Activated naive CD4-positive, alpha-beta T cell treated with anti-CD3 and anti-CD28 coated beads, Interleukin-2, amount 10 ng/mL, durations not matched to agents 7 days and 5 days (primary cell): ENCODE measurements around the gene EDN3.
A peak's percentile ranks its signal among the peaks of the same experiment; 100 is the strongest.

Experiments used
- CTCF ChIA-PET: fragments of 350-600 bp; sonication (Branson Sonifier 250); formaldehyde crosslinking; loops from one replicate; lab custom pipeline; 2021; ENCODE audit warnings: antibody characterized with exemption; lab: Charles Lee
- DNase-seq: peaks from one replicate; pipeline ENCODE4 v3.0.0-alpha.2; 2020
- H3K27ac Mint-ChIP-seq: one replicate; pipeline ENCODE4 v1.8.0; 2021; ENCODE audit warnings: mild to moderate bottlenecking, moderate library complexity, mixed read lengths
- H3K27me3 Mint-ChIP-seq: one replicate; pipeline ENCODE4 v1.8.0; 2021; ENCODE audit warnings: mild to moderate bottlenecking, mixed read lengths
- H3K36me3 Mint-ChIP-seq: one replicate; pipeline ENCODE4 v1.8.0; 2021; ENCODE audit warnings: mixed read lengths
- H3K4me1 Mint-ChIP-seq: one replicate; pipeline ENCODE4 v1.8.0; 2021; ENCODE audit warnings: mixed read lengths
- H3K4me3 Mint-ChIP-seq: one replicate; pipeline ENCODE4 v1.8.0; 2021; ENCODE audit warnings: mild to moderate bottlenecking, moderate library complexity, mixed read lengths
- H3K9me3 Mint-ChIP-seq: one replicate; pipeline ENCODE4 v1.8.0; 2021; ENCODE audit warnings: mixed read lengths

Gene EDN3

DNA sequence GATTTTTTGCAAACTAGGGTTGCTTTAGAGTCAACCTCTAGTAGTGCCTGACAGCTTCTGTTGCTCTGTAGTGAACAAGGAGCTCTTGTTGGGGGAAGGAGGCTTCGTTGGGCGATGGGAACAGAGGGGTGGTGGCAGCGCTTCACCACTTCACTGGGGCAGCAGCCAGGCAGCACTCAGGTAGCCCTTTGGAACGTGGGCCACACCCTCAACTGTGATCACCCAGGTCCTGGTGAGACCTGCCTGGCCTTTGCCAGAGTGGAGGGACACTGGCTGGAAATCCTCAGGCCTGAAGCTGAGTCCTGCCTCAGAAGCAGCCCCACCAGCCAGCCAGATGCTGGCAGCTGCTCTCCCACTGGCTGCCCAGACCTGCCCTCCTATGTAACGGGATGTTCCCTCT lies 10.4 kb upstream of the EDN3 start:
- Mint-ChIP-seq H3K4me3 (no peak overlapping the region), H3K4me1 (peaks cover 3% of the 10 kb centered on the region), H3K36me3 (no peaks in the 10 kb centered on the region), H3K9me3 (no peaks in the 10 kb centered on the region), H3K27ac (no peak overlapping the region), H3K27me3 (peaks cover 44% of the 10 kb centered on the region)
- DNase-seq = no peak
- CTCF ChIA-PET = no interaction called here

- peaks cover 3% of the 10 kb centered on the region for H3K4me1 Mint-ChIP-seq
- no peak for DNase-seq
- H3K9me3 Mint-ChIP-seq = no peaks in the 10 kb centered on the region
- H3K4me3 Mint-ChIP-seq = no peak overlapping the region
- no peaks in the 10 kb centered on the region for H3K36me3 Mint-ChIP-seq
- peaks cover 56% of the 10 kb centered on the region for H3K27me3 Mint-ChIP-seq
- CTCF ChIA-PET = no interaction called here
- H3K27ac Mint-ChIP-seq = no peak overlapping the region
These were observed 8.5 kb upstream of the EDN3 start for GRCh38 chr20:59291740-59292383.

DNA sequence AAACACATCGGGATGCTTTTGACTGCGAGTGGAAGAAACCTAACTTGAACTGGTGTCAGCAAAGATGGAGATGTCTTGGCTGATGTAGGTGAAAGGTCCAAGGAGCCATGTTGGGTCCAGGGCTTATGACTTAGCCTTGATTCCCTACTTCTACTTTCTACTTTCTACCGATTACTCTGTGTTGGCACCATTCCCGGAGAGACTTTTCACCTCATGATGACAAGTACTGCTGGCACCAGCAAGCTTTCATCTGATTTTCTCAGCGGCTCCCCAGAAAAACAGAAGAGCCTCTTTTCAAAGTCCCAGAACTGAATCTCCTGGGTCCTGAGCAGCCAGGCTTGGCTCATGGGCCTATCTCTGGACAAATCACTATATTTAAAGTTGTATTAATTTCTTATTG lies 4.9 kb upstream of the EDN3 start:
- CTCF ChIA-PET = no interaction called here
- Mint-ChIP-seq H3K4me1 (peaks cover 3% of the 10 kb centered on the region), H3K4me3 (no peak overlapping the region), H3K9me3 (no peaks in the 10 kb centered on the region), H3K27ac (no peak overlapping the region), H3K27me3 (peaks cover 81% of the 10 kb centered on the region), H3K36me3 (no peaks in the 10 kb centered on the region)
- no peak for DNase-seq

GRCh38 chr20:59297686-59298085 lies 2.7 kb upstream of the EDN3 start:
- H3K9me3 Mint-ChIP-seq = no peaks in the 10 kb centered on the region
- CTCF ChIA-PET = no interaction called here
- no peak overlapping the region for H3K4me3 Mint-ChIP-seq
- no peak for DNase-seq
- no peak overlapping the region for H3K27ac Mint-ChIP-seq
- peaks cover 3% of the 10 kb centered on the region for H3K4me1 Mint-ChIP-seq
- H3K36me3 Mint-ChIP-seq = no peaks in the 10 kb centered on the region
- H3K27me3 Mint-ChIP-seq = peaks cover 92% of the 10 kb centered on the region

DNA sequence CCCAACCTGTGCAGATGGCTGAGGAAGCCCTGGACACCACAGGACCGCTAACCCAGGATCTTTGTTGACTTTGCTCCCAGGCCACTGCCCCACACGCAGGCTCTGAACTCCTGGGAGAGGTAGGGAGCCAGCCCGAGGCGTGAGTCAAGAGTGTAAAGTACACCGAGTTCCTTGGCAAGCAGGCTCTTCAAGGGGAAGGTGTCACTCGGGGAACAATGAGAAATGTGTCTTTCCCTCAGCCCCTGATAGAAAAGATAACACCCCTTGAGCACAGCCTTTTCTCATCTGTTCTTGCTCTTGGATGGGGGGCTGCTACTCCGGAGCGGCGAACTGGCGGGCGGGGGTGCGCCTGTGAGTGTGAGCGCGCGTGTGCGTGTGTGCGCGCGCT lies 472 bp upstream of the EDN3 start:
- CTCF ChIA-PET = no interaction called here
- Mint-ChIP-seq H3K27me3 (peaks cover 95% of the 10 kb centered on the region), H3K36me3 (no peaks in the 10 kb centered on the region), H3K27ac (no peak overlapping the region), H3K9me3 (no peaks in the 10 kb centered on the region), H3K4me1 (peaks cover 15% of the 10 kb centered on the region), H3K4me3 (no peak overlapping the region)
- no peak for DNase-seq

DNA sequence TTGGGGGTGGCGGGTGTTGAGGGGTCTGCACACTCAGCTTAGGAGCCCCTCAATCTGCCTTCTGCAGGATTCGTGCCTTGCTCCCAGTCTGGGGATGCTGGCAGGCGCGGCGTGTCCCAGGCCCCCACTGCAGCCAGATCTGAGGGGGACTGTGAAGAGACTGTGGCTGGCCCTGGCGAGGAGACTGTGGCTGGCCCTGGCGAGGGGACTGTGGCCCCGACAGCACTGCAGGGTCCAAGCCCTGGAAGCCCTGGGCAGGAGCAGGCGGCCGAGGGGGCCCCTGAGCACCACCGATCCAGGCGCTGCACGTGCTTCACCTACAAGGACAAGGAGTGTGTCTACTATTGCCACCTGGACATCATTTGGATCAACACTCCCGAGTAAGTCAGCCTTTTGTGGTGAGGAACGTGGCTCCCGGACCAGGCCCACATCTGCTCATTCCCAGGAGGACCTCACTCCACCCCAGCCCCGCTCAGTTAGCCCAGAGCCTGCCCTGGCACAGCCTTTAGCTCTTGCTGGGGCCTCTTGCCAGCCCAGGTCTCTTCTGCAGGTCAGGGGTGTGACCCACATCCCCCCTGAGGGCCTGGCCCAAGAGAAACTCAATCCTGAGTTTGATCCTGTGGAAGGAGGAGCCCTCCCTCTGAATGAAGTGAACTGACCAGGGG lies 1.1 kb downstream of the EDN3 start:
- Mint-ChIP-seq H3K9me3 (no peaks in the 10 kb centered on the region), H3K27me3 (peaks cover 92% of the 10 kb centered on the region), H3K4me1 (peaks cover 15% of the 10 kb centered on the region), H3K4me3 (no peak overlapping the region), H3K36me3 (no peaks in the 10 kb centered on the region), H3K27ac (no peak overlapping the region)
- CTCF ChIA-PET = no interaction called here
- DNase-seq = no peak

- no peaks in the 10 kb centered on the region for H3K9me3 Mint-ChIP-seq
- H3K4me3 Mint-ChIP-seq = no peak overlapping the region
- peaks cover 75% of the 10 kb centered on the region for H3K27me3 Mint-ChIP-seq
- no peak overlapping the region for H3K27ac Mint-ChIP-seq
- CTCF ChIA-PET = no interaction called here
- H3K4me1 Mint-ChIP-seq = peaks cover 30% of the 10 kb centered on the region
- DNase-seq = no peak
- H3K36me3 Mint-ChIP-seq = no peaks in the 10 kb centered on the region
These were observed 5.7 kb downstream of the EDN3 start for GRCh38 chr20:59305908-59306655.

- H3K4me3 Mint-ChIP-seq = no peak overlapping the region
- H3K4me1 Mint-ChIP-seq = peaks cover 30% of the 10 kb centered on the region
- no peaks in the 10 kb centered on the region for H3K36me3 Mint-ChIP-seq
- H3K27ac Mint-ChIP-seq = no peak overlapping the region
- CTCF ChIA-PET = no interaction called here
- DNase-seq = no peak
- peaks cover 63% of the 10 kb centered on the region for H3K27me3 Mint-ChIP-seq
- H3K9me3 Mint-ChIP-seq = no peaks in the 10 kb centered on the region
These were observed 6.9 kb downstream of the EDN3 start for GRCh38 chr20:59307270-59307669.

GRCh38 chr20:59308493-59309201 lies 8.2 kb downstream of the EDN3 start:
- DNase-seq = no peak
- Mint-ChIP-seq H3K9me3 (no peaks in the 10 kb centered on the region), H3K36me3 (no peaks in the 10 kb centered on the region), H3K4me1 (peaks cover 23% of the 10 kb centered on the region), H3K27me3 (peaks cover 49% of the 10 kb centered on the region), H3K27ac (peak overlapping the region; percentile 25), H3K4me3 (no peak overlapping the region)
- CTCF ChIA-PET = no interaction called here

- no peak for DNase-seq
- CTCF ChIA-PET = no interaction called here
- H3K36me3 Mint-ChIP-seq = no peaks in the 10 kb centered on the region
- peaks cover 48% of the 10 kb centered on the region for H3K27me3 Mint-ChIP-seq
- H3K4me1 Mint-ChIP-seq = peaks cover 19% of the 10 kb centered on the region
- no peaks in the 10 kb centered on the region for H3K9me3 Mint-ChIP-seq
- no peak overlapping the region for H3K4me3 Mint-ChIP-seq
- H3K27ac Mint-ChIP-seq = no peak overlapping the region
These were observed 8.8 kb downstream of the EDN3 start for GRCh38 chr20:59309218-59309617.

DNA sequence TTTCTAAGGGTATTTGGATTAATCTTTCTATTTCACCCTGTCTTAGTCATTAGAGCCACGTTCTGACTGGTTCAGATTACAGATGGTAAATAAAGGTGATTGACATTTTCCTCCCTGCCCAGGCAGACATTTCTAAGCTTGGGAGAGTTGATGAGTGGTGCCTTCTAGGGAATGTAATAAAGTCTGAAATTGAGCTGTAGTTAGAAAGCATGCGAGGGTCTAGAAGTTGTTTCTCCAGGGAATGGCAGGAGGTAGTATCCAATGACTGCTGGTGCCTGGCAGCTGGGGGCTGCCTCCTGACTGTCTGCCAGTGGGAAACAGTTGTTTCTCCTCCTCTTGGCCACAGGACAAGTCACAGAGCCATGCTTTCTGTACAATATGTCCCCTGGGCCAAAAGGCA lies 14.6 kb downstream of the EDN3 start:
- H3K4me1 Mint-ChIP-seq = no peaks in the 10 kb centered on the region
- CTCF ChIA-PET = no interaction called here
- DNase-seq = no peak
- H3K27me3 Mint-ChIP-seq = peaks cover 18% of the 10 kb centered on the region
- H3K9me3 Mint-ChIP-seq = no peaks in the 10 kb centered on the region
- H3K36me3 Mint-ChIP-seq = no peaks in the 10 kb centered on the region
- no peak overlapping the region for H3K27ac Mint-ChIP-seq
- H3K4me3 Mint-ChIP-seq = no peak overlapping the region

DNA sequence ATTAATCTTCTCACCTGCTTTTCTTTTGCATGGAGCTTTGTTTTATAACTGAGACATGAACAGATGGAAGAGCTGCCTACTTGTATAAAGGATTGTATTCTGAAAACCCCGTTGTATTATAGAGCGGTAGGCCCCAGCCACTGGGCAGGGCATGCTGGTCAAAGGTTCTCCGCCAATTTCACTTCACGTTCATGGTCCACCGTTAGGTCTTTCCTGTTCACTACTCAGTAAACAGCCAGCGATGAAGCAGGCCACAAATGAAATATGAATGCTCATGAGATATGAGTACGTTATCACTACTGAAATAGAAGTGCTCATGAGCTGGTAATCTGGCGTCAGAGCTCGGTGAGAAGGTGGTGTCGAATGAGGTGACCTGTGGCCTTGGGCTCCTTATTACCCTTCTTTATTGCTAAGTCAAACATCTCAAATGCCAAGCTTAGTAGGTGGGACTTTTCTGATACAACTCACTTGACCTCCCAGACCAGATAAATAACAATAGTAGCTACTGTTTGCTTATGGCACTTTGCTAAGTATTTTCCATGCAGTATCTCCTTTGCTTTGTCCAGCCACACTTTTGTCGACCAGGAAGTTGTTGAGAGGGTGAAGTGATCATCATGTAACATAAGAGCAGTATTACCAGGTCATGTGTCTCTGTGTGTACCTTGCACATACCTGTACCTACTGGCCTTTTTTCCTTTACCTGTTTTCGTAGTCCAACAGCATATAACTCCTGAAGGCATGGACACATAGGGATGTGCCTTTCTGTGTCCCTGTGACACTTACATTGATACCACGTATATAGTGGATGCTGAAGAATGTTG lies 16.7 kb downstream of the EDN3 start:
- DNase-seq = no peak
- Mint-ChIP-seq H3K27me3 (peaks cover 15% of the 10 kb centered on the region), H3K4me1 (no peaks in the 10 kb centered on the region), H3K9me3 (no peaks in the 10 kb centered on the region), H3K27ac (no peak overlapping the region), H3K36me3 (no peaks in the 10 kb centered on the region), H3K4me3 (no peak overlapping the region)
- CTCF ChIA-PET = no interaction called here

GRCh38 chr20:59318201-59318790 lies 17.9 kb downstream of the EDN3 start:
- no peak overlapping the region for H3K27ac Mint-ChIP-seq
- CTCF ChIA-PET = no interaction called here
- no peaks in the 10 kb centered on the region for H3K36me3 Mint-ChIP-seq
- H3K27me3 Mint-ChIP-seq = peaks cover 20% of the 10 kb centered on the region
- no peaks in the 10 kb centered on the region for H3K9me3 Mint-ChIP-seq
- H3K4me3 Mint-ChIP-seq = no peak overlapping the region
- H3K4me1 Mint-ChIP-seq = no peaks in the 10 kb centered on the region
- no peak for DNase-seq
